Measurements from ENCODE around the gene POLD2. TPM values are rescaled to one million over a fixed set of nuclear protein-coding genes. Genes with fewer than 3 reads are reported as not detected.

Gene POLD2
- total RNA-seq, 3 donors from 2014 or later (not counting 1 experiment from before 2014, with no cell fraction given), result 30.1 to 38.3 (median 38.1) TPM

DNA sequence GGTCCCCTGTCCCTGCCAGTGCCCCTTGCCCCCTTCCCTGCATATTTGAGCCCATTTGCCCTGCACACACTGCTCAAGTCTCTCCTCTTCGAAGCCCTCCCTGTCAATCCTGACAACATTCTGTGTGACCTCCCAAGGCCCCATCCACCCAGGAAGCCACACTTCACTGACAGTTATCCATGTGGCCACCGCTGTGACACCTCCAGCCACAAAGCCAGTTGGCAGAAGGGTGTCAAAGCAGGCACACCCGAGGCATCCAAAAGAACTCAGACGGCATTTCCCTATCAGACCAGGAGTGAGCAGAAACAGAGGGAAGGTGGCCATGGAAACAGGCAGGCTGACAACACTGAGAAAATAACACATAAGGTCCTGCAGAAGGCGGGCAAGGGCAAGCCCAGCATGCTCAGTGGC, 45.7 kb downstream of the POLD2 start:
- no peak for TF ChIP-seq CTCF (IDR thresholded peaks at IDR 0.05)
- peak overlapping the region; percentile 90 to 94 for H3K27ac Mint-ChIP-seq
- peaks cover 31 to 50% of the 10 kb centered on the region in 2 donors for H3K4me1 Mint-ChIP-seq
- peaks cover 9% of the 10 kb centered on the region for H3K36me3 Mint-ChIP-seq
- intact Hi-C loops (cut with micrococcal nuclease), result no loop called here
- H3K4me3 Mint-ChIP-seq, result peak overlapping the region; percentile 32
- no peaks in the 10 kb centered on the region for H3K9me3 ChIP-seq (ENCODE audit: control insufficient read depth, insufficient read depth, low read length)
- no peaks in the 10 kb centered on the region for H3K9me3 Mint-ChIP-seq
- peaks cover 69% of the 10 kb centered on the region for H3K4me1 ChIP-seq (ENCODE audit: control insufficient read depth, insufficient read depth, low read length)
- no peak for DNase-seq
- no peak overlapping the region for H3K27ac ChIP-seq (ENCODE audit: low read length)
- H3K27me3 Mint-ChIP-seq (ENCODE audit: low read depth in 2 of 2), result no peaks in the 10 kb centered on the region
- no peaks in the 10 kb centered on the region for H3K27me3 ChIP-seq (ENCODE audit: control insufficient read depth, insufficient read depth, low read length)
- ATAC-seq, result no peak
- peaks cover 57% of the 10 kb centered on the region for H3K36me3 ChIP-seq (ENCODE audit: control insufficient read depth, insufficient read depth, low read length)
- H3K4me3 ChIP-seq (ENCODE audit: low read length), result no peak overlapping the region
- WGBS (ENCODE audit: insufficient coverage), result 53% methylated on average over 5 of the region's 5 CpGs

GRCh38 chr7:44077061-44077460, 46.3 kb downstream of the POLD2 start:
- Histone ChIP-seq H3K9me3 (ENCODE audit: control insufficient read depth, insufficient read depth, low read length) (no peaks in the 10 kb centered on the region), H3K4me1 (ENCODE audit: control insufficient read depth, insufficient read depth, low read length) (peaks cover 75% of the 10 kb centered on the region), H3K27me3 (ENCODE audit: control insufficient read depth, insufficient read depth, low read length) (no peaks in the 10 kb centered on the region), H3K27ac (ENCODE audit: low read length) (no peak overlapping the region), H3K36me3 (ENCODE audit: control insufficient read depth, insufficient read depth, low read length) (peaks cover 61% of the 10 kb centered on the region), H3K4me3 (ENCODE audit: low read length) (no peak overlapping the region)
- intact Hi-C loops (cut with micrococcal nuclease), result no loop called here
- H3K36me3 Mint-ChIP-seq, result peaks cover 9% of the 10 kb centered on the region
- H3K9me3 Mint-ChIP-seq, result no peaks in the 10 kb centered on the region
- peaks cover 30 to 56% of the 10 kb centered on the region in 2 donors for H3K4me1 Mint-ChIP-seq
- no peak for ATAC-seq
- TF ChIP-seq CTCF (IDR thresholded peaks at IDR 0.05), result no peak
- DNase-seq, result no peak
- WGBS (ENCODE audit: insufficient coverage), result 94% methylated on average over 9 of the region's 9 CpGs
- H3K27me3 Mint-ChIP-seq (ENCODE audit: low read depth in 2 of 2), result no peaks in the 10 kb centered on the region
- no peak overlapping the region for H3K4me3 Mint-ChIP-seq
- H3K27ac Mint-ChIP-seq, result peak overlapping the region; percentile 90 to 94

GRCh38 chr7:44076101-44076895, 47.0 kb downstream of the POLD2 start:
- Histone ChIP-seq H3K27ac (ENCODE audit: low read length) (no peak overlapping the region), H3K27me3 (ENCODE audit: control insufficient read depth, insufficient read depth, low read length) (no peaks in the 10 kb centered on the region), H3K36me3 (ENCODE audit: control insufficient read depth, insufficient read depth, low read length) (peaks cover 61% of the 10 kb centered on the region), H3K9me3 (ENCODE audit: control insufficient read depth, insufficient read depth, low read length) (no peaks in the 10 kb centered on the region), H3K4me1 (ENCODE audit: control insufficient read depth, insufficient read depth, low read length) (peaks cover 67% of the 10 kb centered on the region), H3K4me3 (ENCODE audit: low read length) (no peak overlapping the region)
- TF ChIP-seq CTCF (IDR thresholded peaks at IDR 0.05), result no peak
- intact Hi-C loops (cut with micrococcal nuclease), result no loop called here
- H3K36me3 Mint-ChIP-seq, result peaks cover 9% of the 10 kb centered on the region
- no peak overlapping the region for H3K4me3 Mint-ChIP-seq
- H3K27ac Mint-ChIP-seq, result peak overlapping the region; percentile 90 to 94
- H3K27me3 Mint-ChIP-seq (ENCODE audit: low read depth in 2 of 2), result no peaks in the 10 kb centered on the region
- DNase-seq (no peak), ATAC-seq (no peak)
- WGBS (ENCODE audit: insufficient coverage), result 98% methylated on average over 20 of the region's 20 CpGs
- no peaks in the 10 kb centered on the region for H3K9me3 Mint-ChIP-seq
- peaks cover 22 to 57% of the 10 kb centered on the region in 2 donors for H3K4me1 Mint-ChIP-seq

All from natural killer cell (primary cell).